ENCODE results near the gene RFTN1. TPM values are rescaled to one million over a fixed set of nuclear protein-coding genes. Genes with fewer than 3 reads are reported as not detected.
A peak's percentile ranks its signal among the peaks of the same experiment; 100 is the strongest.
"Not testable (repeated sequence)": the region's sequence is repeated elsewhere in the genome, so short reads cannot be mapped to it uniquely, and the experiment has no call there.

The RFTN1 gene
- total RNA-seq, 1 donor from 2014 or later, result 21.2 TPM

GRCh38 chr3:16330351-16330750 is 183.1 kb downstream of the RFTN1 start:
- DNase-seq (ENCODE audit: low spot score), result no peak

- DNase-seq (ENCODE audit: low spot score), result no peak
Observed at GRCh38 chr3:16329826-16330129, 183.7 kb downstream of the RFTN1 start.

- no peak for DNase-seq (ENCODE audit: low spot score)
Observed at GRCh38 chr3:16329036-16329825, 184.3 kb downstream of the RFTN1 start.

GRCh38 chr3:16328124-16328523 is 185.4 kb downstream of the RFTN1 start:
- no peak for DNase-seq (ENCODE audit: low spot score)

GRCh38 chr3:16326724-16327349 is 186.7 kb downstream of the RFTN1 start:
- no peak for DNase-seq (ENCODE audit: low spot score)

GRCh38 chr3:16325850-16326249 is 187.6 kb downstream of the RFTN1 start:
- no peak for DNase-seq (ENCODE audit: low spot score)

GRCh38 chr3:16323737-16324136 is 189.8 kb downstream of the RFTN1 start:
- DNase-seq (ENCODE audit: low spot score), result no peak

GRCh38 chr3:16322189-16322588 is 191.3 kb downstream of the RFTN1 start:
- no peak for DNase-seq (ENCODE audit: low spot score)

- no peak for DNase-seq (ENCODE audit: low spot score)
Observed at GRCh38 chr3:16320711-16321110, 192.8 kb downstream of the RFTN1 start.

GRCh38 chr3:16319723-16320122 is 193.8 kb downstream of the RFTN1 start:
- DNase-seq (ENCODE audit: low spot score), result no peak

- DNase-seq (ENCODE audit: low spot score), result no peak
Observed at GRCh38 chr3:16319307-16319706, 194.2 kb downstream of the RFTN1 start.

- DNase-seq (ENCODE audit: low spot score), result peak; percentile 52
Observed at GRCh38 chr3:16318176-16318575, 195.3 kb downstream of the RFTN1 start.

GRCh38 chr3:16317561-16317945 is 195.9 kb downstream of the RFTN1 start:
- DNase-seq (ENCODE audit: low spot score), result no peak

GRCh38 chr3:16316847-16317560 is 196.5 kb downstream of the RFTN1 start:
- no peak for DNase-seq (ENCODE audit: low spot score)

GRCh38 chr3:16316396-16316795 is 197.1 kb downstream of the RFTN1 start:
- no peak for DNase-seq (ENCODE audit: low spot score)

GRCh38 chr3:16315623-16316022 is 197.9 kb downstream of the RFTN1 start:
- no peak for DNase-seq (ENCODE audit: low spot score)

- DNase-seq (ENCODE audit: low spot score), result no peak
Observed at GRCh38 chr3:16313886-16314645, 199.4 kb downstream of the RFTN1 start.

- no peak for DNase-seq (ENCODE audit: low spot score)
Observed at GRCh38 chr3:16311960-16312451, 201.5 kb downstream of the RFTN1 start.

GRCh38 chr3:16310486-16310885 is 203.0 kb downstream of the RFTN1 start:
- DNase-seq (ENCODE audit: low spot score), result not testable (repeated sequence)

GRCh38 chr3:16309558-16309957 is 203.9 kb downstream of the RFTN1 start:
- DNase-seq (ENCODE audit: low spot score), result no peak

GRCh38 chr3:16308727-16309126 is 204.8 kb downstream of the RFTN1 start:
- no peak for DNase-seq (ENCODE audit: low spot score)

Data from umbilical cord (tissue), 2 donors.